HepG2 (cell line): ENCODE measurements around the gene USP5. TPM values are rescaled to one million over a fixed set of nuclear protein-coding genes. Genes with fewer than 3 reads are reported as not detected.

Source experiments
- DPF2 ChIP-seq: sonication (generic); formaldehyde crosslinking; IDR thresholded peaks from 2 replicates; pipeline ENCODE4 v1.4.0; 2020; ENCODE audit warnings: mild to moderate bottlenecking, low read depth, missing genetic modification reagents, borderline replicate concordance
- ERF ChIP-seq: IDR thresholded peaks from 2 replicates; pipeline ENCODE4 v1.6.1; 2018; ENCODE audit warnings: missing biosample characterization, missing genetic modification reagents
- JDP2 ChIP-seq: sonication (generic); formaldehyde crosslinking; IDR thresholded peaks from 2 replicates; pipeline ENCODE4 v1.8.1; 2022; ENCODE audit warnings: missing genetic modification reagents, borderline replicate concordance
- KAT8 ChIP-seq: IDR thresholded peaks from 2 replicates; pipeline ENCODE4 v1.6.1; 2016; ENCODE audit warnings: missing genetic modification reagents, missing compliant biosample characterization
- NFATC3 ChIP-seq: sonication (generic); formaldehyde crosslinking; IDR thresholded peaks from 2 replicates; pipeline ENCODE4 v1.5.1; 2020; ENCODE audit warnings: mild to moderate bottlenecking, missing genetic modification reagents
- PAX8 ChIP-seq: sonication (generic); formaldehyde crosslinking; IDR thresholded peaks from 2 replicates; pipeline ENCODE4 v1.8.0; 2022; ENCODE audit warnings: mild to moderate bottlenecking, missing genetic modification reagents, borderline replicate concordance
- POLR2G ChIP-seq: fragments of 200-400 bp; formaldehyde crosslinking; IDR thresholded peaks from 2 replicates; pipeline ENCODE4 v1.6.1; 2018; ENCODE audit warnings: mild to moderate bottlenecking, low read depth, low read length, moderate library complexity
- RBM22 ChIP-seq: fragments of 200-400 bp; formaldehyde crosslinking; optimal IDR thresholded peaks from 2 replicates; pipeline ENCODE3; 2017; ENCODE audit warnings: mild to moderate bottlenecking, low read length, moderate library complexity
- RBM39 ChIP-seq: fragments of 200-400 bp; formaldehyde crosslinking; IDR thresholded peaks from one replicate; pipeline ENCODE4 v1.6.1; 2018; ENCODE audit warnings: antibody characterized with exemption, mild to moderate bottlenecking, low read depth, low read length; ENCODE audit not compliant: poor library complexity, severe bottlenecking
- TCF7 ChIP-seq: sonication (generic); IDR thresholded peaks from 2 replicates; pipeline ENCODE4 v1.6.1; 2016; ENCODE audit warnings: antibody characterized with exemption, low read depth
- ZKSCAN5 ChIP-seq: sonication (generic); formaldehyde crosslinking; IDR thresholded peaks from 2 replicates; pipeline ENCODE4 v1.5.1; 2020; ENCODE audit warnings: mild to moderate bottlenecking, missing genetic modification reagents
- ZNF121 ChIP-seq: sonication (generic); formaldehyde crosslinking; IDR thresholded peaks from 2 replicates; pipeline ENCODE4 v1.5.0; 2020; ENCODE audit warnings: mild to moderate bottlenecking, missing genetic modification reagents
- ZNF549 ChIP-seq: sonication (generic); formaldehyde crosslinking; IDR thresholded peaks from 2 replicates; pipeline ENCODE4 v1.5.0; 2020; ENCODE audit warnings: missing genetic modification reagents
- ZNF563 ChIP-seq: sonication (generic); formaldehyde crosslinking; IDR thresholded peaks from 2 replicates; pipeline ENCODE4 v1.8.0; 2022; ENCODE audit warnings: mild to moderate bottlenecking, moderate library complexity, missing genetic modification reagents
- ZNF589 ChIP-seq: sonication (generic); formaldehyde crosslinking; conservative IDR thresholded peaks from 2 replicates; pipeline ENCODE4 v1.8.0; 2022; ENCODE audit warnings: mild to moderate bottlenecking, moderate library complexity, missing genetic modification reagents
- ZNF605 ChIP-seq: sonication (generic); formaldehyde crosslinking; IDR thresholded peaks from 2 replicates; pipeline ENCODE4 v1.8.0; 2022; ENCODE audit warnings: mild to moderate bottlenecking, missing genetic modification reagents
- ZNF672 ChIP-seq: sonication (generic); formaldehyde crosslinking; IDR thresholded peaks from 2 replicates; pipeline ENCODE4 v1.8.1; 2022; ENCODE audit warnings: missing genetic modification reagents
- polyA plus RNA-seq, 8 experiments: library from polyadenylated mRNA; depleted of rRNA in 3 of 8; stranded (reverse) in 7 of 8; unstranded in 1 of 8; fragments of >200 nt; fragmentation: Illumina TruSeq in 4 of 8; extraction: Trizol in 4 of 8; gene quantifications; 2 replicates each; pipeline versions ENCODE4 v1.2.1 to v1.2.3, GENCODE V29; 2011 to 2016; ENCODE audit warnings: low read depth in 4 of 8, missing spikeins in 1 of 8, mixed read lengths in 1 of 8; ENCODE audit not compliant: insufficient read depth in 1 of 8
- total RNA-seq, 5 experiments: library from RNA; depleted of rRNA; stranded (reverse); fragments of >200 nt; fragmentation: Illumina TruSeq; extraction: Trizol; gene quantifications; 2 replicates each; pipeline ENCODE4 v1.2.3, GENCODE V29; 2016; ENCODE audit warnings: low read depth in 1 of 5
- TF ChIP-seq, protein P1 (sequence below): IDR thresholded peaks from 2 replicates; pipeline ENCODE4 v1.6.1; 2018; ENCODE audit warnings: missing genetic modification reagents
- TF ChIP-seq, protein P2 (sequence below): sonication (generic); formaldehyde crosslinking; IDR thresholded peaks from 2 replicates; pipeline ENCODE4 v1.9.0; 2022; ENCODE audit warnings: missing genetic modification reagents, mild to moderate bottlenecking, borderline replicate concordance
- TF ChIP-seq, protein P3 (sequence below): sonication (generic); formaldehyde crosslinking; IDR thresholded peaks from 2 replicates; pipeline ENCODE4 v1.5.1; 2020; ENCODE audit warnings: missing genetic modification reagents, mild to moderate bottlenecking, borderline replicate concordance
- TF ChIP-seq, protein P4 (sequence below): sonication (generic); formaldehyde crosslinking; IDR thresholded peaks from 2 replicates; pipeline ENCODE4 v1.4.0; 2020; ENCODE audit warnings: missing genetic modification reagents
- TF ChIP-seq, protein P5 (sequence below): IDR thresholded peaks from 2 replicates; pipeline ENCODE4 v1.6.1; 2016; ENCODE audit warnings: low read depth, control low read depth

USP5 gene
- total and polyA plus RNA-seq, 2 of the 13 experiments (the other 11 are each of a cell fraction or from before 2014, with no cell fraction given), result 39.6 to 56.0 TPM

DNA sequence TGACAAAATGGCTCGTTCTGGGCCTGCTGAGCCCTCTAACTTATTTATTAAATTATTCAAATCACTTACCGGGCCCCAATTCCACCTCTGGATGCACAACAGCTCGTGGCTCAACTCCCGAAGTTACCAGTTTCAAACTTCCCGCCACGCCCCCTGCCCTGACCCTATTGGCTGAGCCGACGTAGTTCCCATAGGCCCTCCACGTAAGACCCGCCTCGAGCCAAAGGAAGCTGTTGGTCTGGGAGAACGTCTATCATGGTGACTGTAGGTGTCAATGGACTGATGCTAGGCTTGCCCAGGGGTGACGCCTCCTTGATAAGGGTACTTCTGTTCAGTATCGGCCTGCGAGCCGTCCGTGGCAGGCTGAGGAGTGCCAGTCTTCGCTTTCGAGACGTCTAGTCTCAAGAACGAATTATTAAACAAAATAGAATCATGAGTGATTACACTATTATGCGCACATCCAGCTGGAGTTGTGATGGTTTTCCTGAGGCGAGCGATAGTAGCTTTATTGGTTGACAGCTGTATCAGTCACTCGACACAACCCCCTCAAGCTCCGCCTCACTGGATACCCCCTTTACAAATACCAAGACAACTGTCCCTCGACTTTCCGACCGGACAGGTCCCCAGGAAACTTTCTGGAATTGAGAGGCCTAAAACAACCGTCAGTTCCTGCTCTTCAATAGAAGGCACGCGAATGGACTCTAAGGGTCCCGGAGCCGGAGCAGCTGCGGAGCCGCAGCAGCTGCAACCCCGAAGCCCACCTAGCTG lies 613 bp upstream of the USP5 start, which contains the start of gene CDCA3 (continued):
- 0 out of 2 replicates have a peak, but pooled peaks have one; percentile 43 for TF ChIP-seq ZKSCAN5
- TF ChIP-seq ZNF563 (CRISPR knock-in tag), result no peak
- no peak; the same call in none of the 2 replicates for TF ChIP-seq ZNF589
- no peak for TF ChIP-seq KAT8
- TF ChIP-seq, protein P1, sequence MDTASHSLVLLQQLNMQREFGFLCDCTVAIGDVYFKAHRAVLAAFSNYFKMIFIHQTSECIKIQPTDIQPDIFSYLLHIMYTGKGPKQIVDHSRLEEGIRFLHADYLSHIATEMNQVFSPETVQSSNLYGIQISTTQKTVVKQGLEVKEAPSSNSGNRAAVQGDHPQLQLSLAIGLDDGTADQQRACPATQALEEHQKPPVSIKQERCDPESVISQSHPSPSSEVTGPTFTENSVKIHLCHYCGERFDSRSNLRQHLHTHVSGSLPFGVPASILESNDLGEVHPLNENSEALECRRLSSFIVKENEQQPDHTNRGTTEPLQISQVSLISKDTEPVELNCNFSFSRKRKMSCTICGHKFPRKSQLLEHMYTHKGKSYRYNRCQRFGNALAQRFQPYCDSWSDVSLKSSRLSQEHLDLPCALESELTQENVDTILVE (CRISPR knock-in tag), result no peak
- no peak for TF ChIP-seq DPF2
- TF ChIP-seq, protein P2, sequence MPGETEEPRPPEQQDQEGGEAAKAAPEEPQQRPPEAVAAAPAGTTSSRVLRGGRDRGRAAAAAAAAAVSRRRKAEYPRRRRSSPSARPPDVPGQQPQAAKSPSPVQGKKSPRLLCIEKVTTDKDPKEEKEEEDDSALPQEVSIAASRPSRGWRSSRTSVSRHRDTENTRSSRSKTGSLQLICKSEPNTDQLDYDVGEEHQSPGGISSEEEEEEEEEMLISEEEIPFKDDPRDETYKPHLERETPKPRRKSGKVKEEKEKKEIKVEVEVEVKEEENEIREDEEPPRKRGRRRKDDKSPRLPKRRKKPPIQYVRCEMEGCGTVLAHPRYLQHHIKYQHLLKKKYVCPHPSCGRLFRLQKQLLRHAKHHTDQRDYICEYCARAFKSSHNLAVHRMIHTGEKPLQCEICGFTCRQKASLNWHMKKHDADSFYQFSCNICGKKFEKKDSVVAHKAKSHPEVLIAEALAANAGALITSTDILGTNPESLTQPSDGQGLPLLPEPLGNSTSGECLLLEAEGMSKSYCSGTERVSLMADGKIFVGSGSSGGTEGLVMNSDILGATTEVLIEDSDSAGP, result no peak
- no peak for TF ChIP-seq JDP2
- no peak for TF ChIP-seq RBM22
- TF ChIP-seq, protein P3, sequence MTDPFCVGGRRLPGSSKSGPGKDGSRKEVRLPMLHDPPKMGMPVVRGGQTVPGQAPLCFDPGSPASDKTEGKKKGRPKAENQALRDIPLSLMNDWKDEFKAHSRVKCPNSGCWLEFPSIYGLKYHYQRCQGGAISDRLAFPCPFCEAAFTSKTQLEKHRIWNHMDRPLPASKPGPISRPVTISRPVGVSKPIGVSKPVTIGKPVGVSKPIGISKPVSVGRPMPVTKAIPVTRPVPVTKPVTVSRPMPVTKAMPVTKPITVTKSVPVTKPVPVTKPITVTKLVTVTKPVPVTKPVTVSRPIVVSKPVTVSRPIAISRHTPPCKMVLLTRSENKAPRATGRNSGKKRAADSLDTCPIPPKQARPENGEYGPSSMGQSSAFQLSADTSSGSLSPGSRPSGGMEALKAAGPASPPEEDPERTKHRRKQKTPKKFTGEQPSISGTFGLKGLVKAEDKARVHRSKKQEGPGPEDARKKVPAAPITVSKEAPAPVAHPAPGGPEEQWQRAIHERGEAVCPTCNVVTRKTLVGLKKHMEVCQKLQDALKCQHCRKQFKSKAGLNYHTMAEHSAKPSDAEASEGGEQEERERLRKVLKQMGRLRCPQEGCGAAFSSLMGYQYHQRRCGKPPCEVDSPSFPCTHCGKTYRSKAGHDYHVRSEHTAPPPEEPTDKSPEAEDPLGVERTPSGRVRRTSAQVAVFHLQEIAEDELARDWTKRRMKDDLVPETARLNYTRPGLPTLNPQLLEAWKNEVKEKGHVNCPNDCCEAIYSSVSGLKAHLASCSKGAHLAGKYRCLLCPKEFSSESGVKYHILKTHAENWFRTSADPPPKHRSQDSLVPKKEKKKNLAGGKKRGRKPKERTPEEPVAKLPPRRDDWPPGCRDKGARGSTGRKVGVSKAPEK (CRISPR knock-in tag), result no peak
- no peak for TF ChIP-seq ZNF549
- peak; percentile 84 for TF ChIP-seq POLR2G
- no peak for TF ChIP-seq ERF (CRISPR knock-in tag)
- peak; percentile 64; the same call in 1 of the 2 replicates for TF ChIP-seq ZNF605 (CRISPR knock-in tag)
- peak; percentile 51 for TF ChIP-seq RBM39
- no peak for TF ChIP-seq ZNF672 (CRISPR knock-in tag)
- TF ChIP-seq NFATC3, result no peak
- TF ChIP-seq, protein P4, sequence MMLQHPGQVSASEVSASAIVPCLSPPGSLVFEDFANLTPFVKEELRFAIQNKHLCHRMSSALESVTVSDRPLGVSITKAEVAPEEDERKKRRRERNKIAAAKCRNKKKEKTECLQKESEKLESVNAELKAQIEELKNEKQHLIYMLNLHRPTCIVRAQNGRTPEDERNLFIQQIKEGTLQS (CRISPR knock-in tag), result no peak
- TF ChIP-seq ZNF121 (CRISPR knock-in tag), result no peak
- no peak for TF ChIP-seq TCF7
- TF ChIP-seq PAX8, result no peak
- TF ChIP-seq, protein P5, sequence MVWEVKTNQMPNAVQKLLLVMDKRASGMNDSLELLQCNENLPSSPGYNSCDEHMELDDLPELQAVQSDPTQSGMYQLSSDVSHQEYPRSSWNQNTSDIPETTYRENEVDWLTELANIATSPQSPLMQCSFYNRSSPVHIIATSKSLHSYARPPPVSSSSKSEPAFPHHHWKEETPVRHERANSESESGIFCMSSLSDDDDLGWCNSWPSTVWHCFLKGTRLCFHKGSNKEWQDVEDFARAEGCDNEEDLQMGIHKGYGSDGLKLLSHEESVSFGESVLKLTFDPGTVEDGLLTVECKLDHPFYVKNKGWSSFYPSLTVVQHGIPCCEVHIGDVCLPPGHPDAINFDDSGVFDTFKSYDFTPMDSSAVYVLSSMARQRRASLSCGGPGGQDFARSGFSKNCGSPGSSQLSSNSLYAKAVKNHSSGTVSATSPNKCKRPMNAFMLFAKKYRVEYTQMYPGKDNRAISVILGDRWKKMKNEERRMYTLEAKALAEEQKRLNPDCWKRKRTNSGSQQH (CRISPR knock-in tag), result no peak
